HL-60 (cell line): ENCODE data around the gene MED9.

ENCODE experiments used
- CTCF ChIP-seq: IDR thresholded peaks from one replicate; pipeline ENCODE4 v1.5.1; 2011; ENCODE audit warnings: low read length, control low read depth, inconsistent platforms; ENCODE audit not compliant: insufficient read depth
- GABPA ChIP-seq: IDR thresholded peaks from 2 replicates; pipeline ENCODE4 v1.6.1; 2012; ENCODE audit warnings: low read depth
- POLR2AphosphoS5 ChIP-seq: IDR thresholded peaks from 2 replicates; pipeline ENCODE4 v1.6.1; 2012; ENCODE audit warnings: low read depth
- REST ChIP-seq: IDR thresholded peaks from 2 replicates; pipeline ENCODE4 v1.6.1; 2012; ENCODE audit warnings: low read depth; ENCODE audit not compliant: insufficient replicate concordance
- SPI1 ChIP-seq: IDR thresholded peaks from 2 replicates; pipeline ENCODE4 v1.6.1; 2012; ENCODE audit warnings: low read depth, mild to moderate bottlenecking, borderline replicate concordance

GRCh38 chr17:17526369-17526768, 49.6 kb downstream of the MED9 start:
- no peak for TF ChIP-seq CTCF
- no peak for TF ChIP-seq SPI1
- TF ChIP-seq POLR2AphosphoS5 = no peak
- TF ChIP-seq REST = no peak
- no peak for TF ChIP-seq GABPA
